Gastroesophageal sphincter (tissue), 4 donors: Measurements from ENCODE around the gene COPZ2. TPM values are rescaled to one million over a fixed set of nuclear protein-coding genes. Genes with fewer than 3 reads are reported as not detected.
A peak's percentile ranks its signal among the peaks of the same experiment; 100 is the strongest.

Experiments used
- ATAC-seq: fragments of 150-250 bp; one replicate; pipeline ENCODE4 v1.9.1; 2016; ENCODE audit warnings: mild to moderate bottlenecking, moderate library complexity
- H3K27ac ChIP-seq, 4 donors: fragments of 200-600 bp; sonication (generic) in 3 of 4; 1 replicate in 3 of 4; 2 replicates in 1 of 4; pipeline ENCODE4 v1.5.1; 2016 to 2019
- H3K27me3 ChIP-seq: fragments of 200-600 bp; sonication (generic); one replicate; pipeline ENCODE4 v1.5.1; 2019
- H3K36me3 ChIP-seq, 2 donors: fragments of 200-600 bp; sonication (generic); one replicate each; pipeline ENCODE4 v1.5.1; 2019; ENCODE audit warnings: control low read depth in 1 of 2
- H3K4me1 ChIP-seq, 3 donors: fragments of 200-600 bp; sonication (generic); 1 replicate in 2 of 3; 2 replicates in 1 of 3; pipeline ENCODE4 v1.5.1; 2016 to 2019; ENCODE audit warnings: control low read depth in 2 of 3
- H3K4me3 ChIP-seq, 2 donors: fragments of 200-600 bp; sonication (generic); one replicate each; pipeline ENCODE4 v1.5.1; 2019; ENCODE audit warnings: mild to moderate bottlenecking in 1 of 2, moderate library complexity in 1 of 2
- H3K9me3 ChIP-seq, 3 donors: fragments of 200-600 bp; sonication (generic); one replicate each; pipeline ENCODE4 v1.5.1; 2017 to 2019; ENCODE audit warnings: control low read depth in 2 of 3
- EP300 ChIP-seq: sonication (generic); formaldehyde crosslinking; IDR thresholded peaks from one replicate; pipeline ENCODE4 v1.6.1; 2017; ENCODE audit warnings: antibody characterized with exemption, mild to moderate bottlenecking
- POLR2A ChIP-seq, 2 donors: fragments of 450-650 bp; IDR thresholded peaks; one replicate each; pipeline ENCODE4 v1.6.1; 2017; ENCODE audit warnings: antibody characterized with exemption in 2 of 2, mild to moderate bottlenecking in 2 of 2, moderate library complexity in 1 of 2
- POLR2AphosphoS5 ChIP-seq: sonication (generic); formaldehyde crosslinking; IDR thresholded peaks from one replicate; pipeline ENCODE4 v1.6.1; 2017; ENCODE audit warnings: antibody characterized with exemption
- WGBS, 2 donors: methylation state at CpG; one replicate each; pipeline ENCODE4 v1.1.5; 2018; ENCODE audit warnings: low coverage in 1 of 2; 5-methylcytosine and 5-hydroxymethylcytosine counted together
- total RNA-seq, 4 donors: library from RNA; depleted of rRNA; stranded (reverse); fragments of >200 nt; gene quantifications; one replicate each; pipeline ENCODE4 v1.1.0, GENCODE V29; 2016
- TF ChIP-seq, protein P1 (sequence below), 4 experiments: fragments of 200-600 bp in 2 of 4; fragments of 450-650 bp in 2 of 4; sonication (generic) in 1 of 4; IDR thresholded peaks; one replicate each; pipeline ENCODE4 v1.5.1; 2017 to 2019; ENCODE audit warnings: antibody characterized with exemption in 4 of 4, mild to moderate bottlenecking in 2 of 4, moderate library complexity in 2 of 4

COPZ2 gene
- total RNA-seq, 4 donors from 2014 or later: 40.6 to 75.5 (median 49.4) TPM

GRCh38 chr17:48026502-48027321 is 10.9 kb downstream of the COPZ2 start:
- Histone ChIP-seq H3K27ac (peak overlapping the region in 3 of 4 donors; percentile 80 to 87 (median 83)), H3K4me1 (peaks cover 3 to 55% (median 38%) of the 10 kb centered on the region in 3 donors), H3K9me3 (no peaks in the 10 kb centered on the region), H3K36me3 (no peaks in the 10 kb centered on the region), H3K4me3 (no peak overlapping the region), H3K27me3 (peaks cover 11% of the 10 kb centered on the region)
- peak; percentile 21 for ATAC-seq
- WGBS, 2 donors: 15 to 50% methylated on average over 2 to 8 of the region's 18 CpGs
- TF ChIP-seq EP300 (no peak), POLR2AphosphoS5 (no peak), POLR2A (IDR thresholded peaks at IDR 0.05) (no peak)
- TF ChIP-seq, protein P1, sequence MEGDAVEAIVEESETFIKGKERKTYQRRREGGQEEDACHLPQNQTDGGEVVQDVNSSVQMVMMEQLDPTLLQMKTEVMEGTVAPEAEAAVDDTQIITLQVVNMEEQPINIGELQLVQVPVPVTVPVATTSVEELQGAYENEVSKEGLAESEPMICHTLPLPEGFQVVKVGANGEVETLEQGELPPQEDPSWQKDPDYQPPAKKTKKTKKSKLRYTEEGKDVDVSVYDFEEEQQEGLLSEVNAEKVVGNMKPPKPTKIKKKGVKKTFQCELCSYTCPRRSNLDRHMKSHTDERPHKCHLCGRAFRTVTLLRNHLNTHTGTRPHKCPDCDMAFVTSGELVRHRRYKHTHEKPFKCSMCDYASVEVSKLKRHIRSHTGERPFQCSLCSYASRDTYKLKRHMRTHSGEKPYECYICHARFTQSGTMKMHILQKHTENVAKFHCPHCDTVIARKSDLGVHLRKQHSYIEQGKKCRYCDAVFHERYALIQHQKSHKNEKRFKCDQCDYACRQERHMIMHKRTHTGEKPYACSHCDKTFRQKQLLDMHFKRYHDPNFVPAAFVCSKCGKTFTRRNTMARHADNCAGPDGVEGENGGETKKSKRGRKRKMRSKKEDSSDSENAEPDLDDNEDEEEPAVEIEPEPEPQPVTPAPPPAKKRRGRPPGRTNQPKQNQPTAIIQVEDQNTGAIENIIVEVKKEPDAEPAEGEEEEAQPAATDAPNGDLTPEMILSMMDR (IDR thresholded peaks at IDR 0.05): peak; percentile 86 to 93 (median 90)

- Histone ChIP-seq H3K9me3 (no peaks in the 10 kb centered on the region), H3K4me3 (peak overlapping the region in 1 of 2 donors; percentile 57), H3K27me3 (peaks cover 11% of the 10 kb centered on the region), H3K36me3 (no peaks in the 10 kb centered on the region), H3K4me1 (peaks cover 3 to 55% (median 38%) of the 10 kb centered on the region in 3 donors), H3K27ac (peak overlapping the region in 3 of 4 donors; percentile 80 to 87 (median 83))
- no peak for ATAC-seq
- no peak for TF ChIP-seq POLR2AphosphoS5
- TF ChIP-seq POLR2A (IDR thresholded peaks at IDR 0.05): no peak
- no peak for TF ChIP-seq EP300
- TF ChIP-seq, protein P1 (IDR thresholded peaks at IDR 0.05): no peak
- WGBS, 2 donors: 14 to 26% methylated on average over 1 to 6 of the region's 8 CpGs
Measured at GRCh38 chr17:48025904-48026501, 11.6 kb downstream of the COPZ2 start.

GRCh38 chr17:48025040-48025903 is 12.3 kb downstream of the COPZ2 start:
- H3K4me1 ChIP-seq: peaks cover 3 to 48% (median 32%) of the 10 kb centered on the region in 3 donors
- peaks cover 13% of the 10 kb centered on the region for H3K27me3 ChIP-seq
- H3K9me3 ChIP-seq: no peaks in the 10 kb centered on the region
- 0% methylated on average over 9 to 29 of the region's 56 CpGs for whole genome bisulfite sequencing, 2 donors
- H3K27ac ChIP-seq: peak overlapping the region in 3 of 4 donors; percentile 83 to 93 (median 90)
- no peaks in the 10 kb centered on the region for H3K36me3 ChIP-seq
- TF ChIP-seq, protein P1 (IDR thresholded peaks at IDR 0.05): peak; percentile 68 to 94 (median 86)
- TF ChIP-seq EP300: no peak
- peak; percentile 7 for TF ChIP-seq POLR2AphosphoS5
- peak in 1 of 2 donors; percentile 5 for TF ChIP-seq POLR2A (IDR thresholded peaks at IDR 0.05)
- H3K4me3 ChIP-seq: peak overlapping the region; percentile 24 to 57
- ATAC-seq: peak; percentile 90

DNA sequence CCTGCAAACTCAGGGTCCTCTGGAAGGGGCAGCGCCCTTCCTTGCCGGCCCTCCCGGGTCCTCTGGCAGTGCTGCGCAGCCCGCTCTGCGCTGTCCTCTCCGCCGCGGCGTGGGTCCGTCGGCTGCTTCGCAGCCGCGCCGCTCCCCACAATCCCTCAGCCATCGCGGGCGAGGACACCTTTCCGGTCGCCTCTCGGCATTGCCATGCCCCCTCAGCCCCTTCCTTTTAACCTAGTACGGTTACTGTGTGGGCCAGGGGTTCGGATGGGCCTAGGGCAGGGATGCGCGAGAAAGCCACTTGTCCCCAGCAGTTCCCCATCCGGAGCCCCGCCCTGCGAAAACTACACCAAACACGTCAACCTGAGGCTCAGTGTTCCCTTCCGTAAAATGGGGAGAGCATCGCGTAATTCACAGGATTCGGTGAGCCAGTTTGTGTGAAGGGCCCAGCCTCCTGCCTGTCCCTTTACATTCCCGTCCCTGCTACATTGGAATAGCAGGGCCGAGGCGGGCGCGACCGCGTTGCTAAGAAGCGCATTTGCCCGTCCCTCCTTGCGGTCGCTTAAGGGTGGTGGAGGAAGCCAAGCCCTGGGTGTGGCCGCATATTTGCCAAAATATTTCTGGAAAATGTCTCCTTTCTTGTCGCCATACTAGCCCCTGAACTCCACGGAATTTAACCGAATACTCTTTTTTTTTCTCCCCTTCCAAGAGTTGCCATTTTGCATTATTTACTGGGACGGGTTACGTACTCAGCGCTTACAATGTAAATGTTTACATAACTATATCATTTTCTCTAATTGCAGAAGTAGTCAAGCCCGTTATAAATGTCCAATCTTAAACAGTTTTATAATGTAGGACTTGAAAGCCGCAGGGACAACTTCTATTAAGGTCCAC is 13.2 kb downstream of the COPZ2 start:
- H3K9me3 ChIP-seq: no peaks in the 10 kb centered on the region
- no peaks in the 10 kb centered on the region for H3K36me3 ChIP-seq
- H3K27me3 ChIP-seq: peaks cover 22% of the 10 kb centered on the region
- peak overlapping the region; percentile 24 to 57 for H3K4me3 ChIP-seq
- 0 to 2% methylated on average over 12 to 20 of the region's 54 CpGs for WGBS, 2 donors
- H3K27ac ChIP-seq: peak overlapping the region; percentile 35 to 93 (median 86)
- ATAC-seq: peak; percentile 8
- TF ChIP-seq, protein P1 (IDR thresholded peaks at IDR 0.05): no peak
- no peak for TF ChIP-seq POLR2AphosphoS5
- TF ChIP-seq POLR2A (IDR thresholded peaks at IDR 0.05): no peak
- TF ChIP-seq EP300: no peak
- H3K4me1 ChIP-seq: peaks cover 3 to 46% (median 32%) of the 10 kb centered on the region in 3 donors
